ENCODE results near the gene OR2L13.

- TF ChIP-seq GATA2 (IDR thresholded peaks at IDR 0.05; ENCODE audit: low read depth, low read length) (no peak), GATA3 (IDR thresholded peaks at IDR 0.05; ENCODE audit: low read depth, low read length) (no peak)
Measured at GRCh38 chr1:248127653-248128052, 32.7 kb downstream of the OR2L13 start.

Data from SH-SY5Y (cell line).